Fibroblast of skin of left biceps (primary cell): ENCODE data around the gene PPP2R2D.
"Not testable (repeated sequence)": the region's sequence is repeated elsewhere in the genome, so short reads cannot be mapped to it uniquely, and the experiment has no call there.

Experiments used
- DNase-seq, 2 experiments: peaks; one replicate each; pipeline ENCODE4 v3.0.0-alpha.2; 2013; ENCODE audit warnings: low read depth in 2 of 2

PPP2R2D gene

DNA sequence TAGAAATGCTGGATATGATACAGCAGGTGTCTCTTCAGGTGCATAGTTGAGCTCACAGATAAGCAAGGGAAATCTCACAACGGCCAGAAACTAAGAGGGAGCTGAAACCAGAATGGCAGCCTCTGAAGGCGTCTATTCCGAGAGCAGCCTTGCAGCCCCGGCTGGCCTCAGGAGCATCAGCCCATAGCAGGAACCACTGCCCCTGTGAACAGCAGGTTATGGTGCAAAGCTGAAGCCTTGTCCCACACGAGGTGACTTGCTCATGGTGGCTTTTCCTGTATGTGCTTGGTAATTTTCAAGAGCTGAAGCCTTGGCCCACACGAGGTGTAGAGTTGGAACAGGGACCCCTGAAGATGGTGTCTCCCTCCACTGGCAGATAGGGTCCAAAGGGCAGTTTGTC, 47.7 kb downstream of the PPP2R2D start:
- no peak for DNase-seq

DNA sequence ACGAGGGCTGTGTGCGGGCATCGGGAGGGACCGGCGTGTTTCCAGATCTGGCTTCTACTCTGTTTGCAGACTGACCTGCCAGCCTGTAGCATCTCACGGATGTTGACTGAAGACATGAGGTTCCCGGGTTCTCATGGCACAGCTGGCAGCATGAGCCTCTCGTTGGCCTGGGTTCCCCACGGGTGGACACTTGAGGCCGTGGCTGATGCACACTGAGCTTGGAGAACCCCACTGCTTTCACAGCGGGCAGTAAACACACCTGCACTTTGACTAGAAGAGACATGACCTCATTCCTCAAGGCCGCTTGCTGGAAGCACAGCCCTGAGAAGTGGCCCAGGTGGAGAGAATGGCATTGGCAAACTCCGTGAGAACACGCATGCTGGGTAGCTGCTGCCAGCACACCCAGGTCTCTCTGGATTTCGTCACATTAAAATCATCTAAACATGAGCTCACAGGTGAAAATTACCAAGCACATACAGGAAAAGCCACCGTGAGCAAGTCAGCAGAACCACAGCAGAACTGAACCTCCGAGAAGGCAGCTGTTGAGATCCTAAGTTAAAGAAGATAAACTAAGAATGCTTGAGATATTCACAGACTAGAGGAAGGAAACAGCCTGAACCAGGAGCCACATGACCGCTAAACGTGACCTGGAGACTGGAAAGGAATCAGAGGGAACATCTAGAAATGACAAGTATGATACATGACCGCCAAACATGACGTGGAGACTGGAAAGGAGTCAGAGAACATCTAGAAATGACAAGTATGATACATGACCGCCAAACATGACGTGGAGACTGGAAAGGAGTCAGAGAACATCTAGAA, 48.4 kb downstream of the PPP2R2D start:
- DNase-seq: no peak

DNA sequence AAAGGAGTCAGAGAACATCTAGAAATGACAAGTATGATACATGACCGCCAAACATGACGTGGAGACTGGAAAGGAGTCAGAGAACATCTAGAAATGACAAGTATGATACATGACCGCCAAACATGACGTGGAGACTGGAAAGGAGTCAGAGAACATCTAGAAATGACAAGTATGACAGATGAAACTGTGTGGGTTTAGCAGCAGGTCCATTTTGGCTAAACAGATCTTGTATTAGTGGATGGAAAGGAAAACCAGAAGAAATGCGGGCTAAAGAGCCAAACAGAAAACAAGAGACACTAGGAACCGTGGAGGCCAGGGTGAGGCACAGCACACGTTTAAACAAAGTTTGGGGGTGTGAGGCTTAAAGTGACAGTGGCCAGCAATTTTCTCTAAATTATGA, 49.1 kb downstream of the PPP2R2D start:
- DNase-seq: not testable (repeated sequence)

DNA sequence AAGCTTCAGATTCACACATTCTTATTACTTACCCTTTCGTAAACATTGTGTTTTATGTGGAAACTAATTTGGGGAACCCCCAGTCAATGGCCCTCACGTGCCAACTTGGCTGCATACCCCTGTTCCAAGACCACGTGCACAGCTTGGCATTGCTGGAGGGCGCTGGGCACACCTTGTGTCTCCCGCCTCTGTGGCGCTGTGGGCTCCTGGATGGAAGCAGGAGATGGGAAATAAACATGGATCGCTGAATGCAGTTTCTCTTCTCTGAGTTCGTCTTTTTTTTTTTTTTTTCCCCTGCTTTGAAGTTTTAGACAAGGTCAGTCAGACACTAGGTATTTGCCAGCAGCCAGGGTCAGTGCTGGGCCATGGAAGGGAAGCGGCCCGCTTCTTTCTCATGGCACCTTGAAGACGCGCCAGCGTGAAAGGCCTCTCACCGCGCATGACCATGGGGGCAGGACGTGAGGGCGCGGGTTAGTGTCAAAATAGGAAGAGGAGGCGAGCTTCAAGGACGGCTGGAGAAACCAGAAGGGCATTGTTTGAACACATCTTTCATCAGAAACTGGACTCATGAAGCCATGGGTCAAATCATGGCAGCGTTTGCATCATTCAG, 53.7 kb downstream of the PPP2R2D start:
- DNase-seq: no peak

DNA sequence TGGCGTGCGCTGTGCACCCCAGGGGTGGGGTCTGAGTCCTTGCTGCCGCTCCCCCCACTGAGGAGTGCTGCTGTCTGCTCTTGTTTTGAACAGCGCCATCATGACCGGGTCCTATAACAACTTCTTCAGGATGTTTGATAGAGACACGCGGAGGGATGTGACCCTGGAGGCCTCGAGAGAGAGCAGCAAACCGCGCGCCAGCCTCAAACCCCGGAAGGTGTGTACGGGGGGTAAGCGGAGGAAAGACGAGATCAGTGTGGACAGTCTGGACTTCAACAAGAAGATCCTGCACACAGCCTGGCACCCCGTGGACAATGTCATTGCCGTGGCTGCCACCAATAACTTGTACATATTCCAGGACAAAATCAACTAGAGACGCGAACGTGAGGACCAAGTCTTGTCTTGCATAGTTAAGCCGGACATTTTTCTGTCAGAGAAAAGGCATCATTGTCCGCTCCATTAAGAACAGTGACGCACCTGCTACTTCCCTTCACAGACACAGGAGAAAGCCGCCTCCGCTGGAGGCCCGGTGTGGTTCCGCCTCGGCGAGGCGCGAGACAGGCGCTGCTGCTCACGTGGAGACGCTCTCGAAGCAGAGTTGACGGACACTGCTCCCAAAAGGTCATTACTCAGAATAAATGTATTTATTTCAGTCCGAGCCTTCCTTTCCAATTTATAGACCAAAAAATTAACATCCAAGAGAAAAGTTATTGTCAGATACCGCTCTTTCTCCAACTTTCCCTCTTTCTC, 55.0 kb downstream of the PPP2R2D start:
- DNase-seq: no peak

DNA sequence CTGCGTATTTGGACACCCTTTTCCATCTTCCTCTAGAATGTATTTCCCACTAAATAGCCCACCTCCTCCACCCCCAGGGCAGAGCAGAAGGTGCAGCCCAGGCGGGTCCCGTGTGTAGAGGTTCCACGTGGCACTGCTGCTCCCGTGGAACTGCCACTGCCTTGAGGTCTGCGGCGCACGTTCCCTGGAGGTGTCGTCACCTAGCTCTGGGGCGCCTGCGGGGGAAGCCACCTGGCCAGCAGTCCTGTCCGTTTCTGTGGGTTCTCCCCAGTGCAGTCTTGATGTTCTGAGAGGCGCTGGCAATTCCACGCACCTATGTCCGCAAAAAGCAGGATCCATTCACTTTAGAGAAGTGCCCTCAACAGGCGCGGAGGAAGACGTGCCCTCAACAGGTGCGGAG, 59.0 kb downstream of the PPP2R2D start:
- no peak for DNase-seq

DNA sequence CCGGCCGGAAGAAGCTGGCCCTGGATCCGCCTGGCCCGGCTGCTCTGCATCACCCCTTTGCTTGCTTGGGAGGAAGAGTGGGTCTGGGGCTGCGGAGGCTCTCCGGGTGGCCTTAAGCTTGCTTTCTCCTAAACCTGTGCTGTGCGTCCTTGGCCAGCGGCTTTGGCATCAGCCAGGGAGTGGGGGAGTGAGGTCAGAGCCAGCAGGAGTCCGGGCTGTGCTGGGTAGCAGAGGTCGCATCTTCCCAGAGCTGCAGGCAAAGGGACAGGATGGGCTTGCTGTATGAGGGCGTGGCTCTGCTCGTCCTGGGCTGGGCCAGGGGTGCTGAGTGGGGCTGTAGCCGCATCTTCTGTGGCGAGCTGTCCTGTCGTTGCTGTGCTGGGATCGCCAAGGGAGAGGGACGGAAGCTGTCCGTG, 59.8 kb downstream of the PPP2R2D start:
- no peak for DNase-seq

DNA sequence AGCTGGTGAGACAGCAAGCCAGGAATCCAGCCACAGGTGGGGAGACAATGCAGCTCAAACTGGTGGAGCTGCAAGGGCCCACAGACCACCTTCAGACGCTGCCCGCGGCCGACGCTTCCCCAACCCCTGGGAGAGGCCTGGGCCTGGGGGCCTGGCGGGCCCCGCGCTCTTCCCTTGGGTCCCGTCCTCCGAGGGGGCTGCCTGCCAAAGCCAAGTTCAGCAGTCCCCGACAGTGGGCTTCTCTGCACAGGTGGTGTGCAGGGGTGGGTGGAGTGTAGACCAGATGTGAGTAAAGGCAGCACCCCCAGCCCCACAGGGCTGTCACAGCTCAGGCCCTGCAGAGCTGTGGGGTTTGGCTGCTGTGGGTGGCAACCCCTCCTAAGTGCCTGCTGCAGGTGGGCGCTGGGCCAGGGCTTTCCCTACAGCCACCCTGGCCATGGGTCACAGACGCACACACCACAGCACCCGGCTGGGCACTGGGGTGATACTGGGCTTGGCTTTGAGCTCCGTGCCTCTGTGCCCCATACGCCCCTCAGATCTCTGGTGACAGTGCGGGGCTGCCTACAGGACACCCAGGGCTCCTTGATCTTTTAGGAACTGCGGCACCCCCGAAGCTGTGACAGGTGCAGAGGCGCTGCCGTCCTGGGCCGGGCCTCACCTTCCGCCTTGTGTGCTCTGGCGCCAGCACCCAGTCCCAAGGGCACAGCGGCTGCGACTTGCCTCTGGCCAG, 60.4 kb downstream of the PPP2R2D start:
- no peak for DNase-seq

DNA sequence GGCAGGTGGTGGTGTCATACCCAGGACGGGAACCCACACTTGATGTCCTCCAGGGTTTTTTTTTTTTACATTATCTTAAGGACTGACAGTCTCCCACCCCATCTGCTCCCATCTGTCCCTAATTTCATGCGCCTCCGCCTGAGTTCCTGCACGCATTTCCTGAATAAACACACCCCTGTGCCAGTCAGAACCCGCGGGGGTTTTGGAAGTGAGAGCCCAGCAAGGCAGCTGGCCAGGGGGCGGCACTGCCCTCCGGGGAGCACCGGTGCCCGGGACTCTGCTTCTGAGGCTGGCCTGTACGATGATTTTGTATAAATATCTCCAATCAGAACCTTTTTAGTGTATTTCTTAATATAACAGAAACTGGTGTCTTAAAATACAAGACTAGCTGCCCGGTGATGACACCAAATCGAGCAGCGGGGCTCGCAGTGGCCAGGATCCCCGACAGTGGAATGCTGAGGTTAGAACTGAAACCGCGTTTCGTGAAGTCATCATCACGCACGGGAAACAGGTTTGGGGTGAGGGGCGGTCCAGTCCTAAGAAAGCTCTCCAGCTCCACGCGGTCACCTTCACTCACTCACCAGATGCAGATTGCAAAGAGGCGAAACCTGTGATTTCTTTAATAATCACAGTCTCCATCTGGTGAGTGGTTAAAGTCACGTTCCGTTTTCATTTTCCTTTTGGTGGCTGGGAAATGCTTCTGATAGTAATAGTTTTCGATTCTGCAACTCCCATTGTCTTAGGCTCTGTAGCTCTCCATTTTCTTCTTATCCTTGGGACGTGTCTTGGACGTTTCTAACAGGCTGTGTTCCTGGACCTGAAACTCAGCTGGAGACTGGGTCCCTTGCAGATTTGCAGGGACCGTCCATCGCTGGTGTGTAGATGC, 61.2 kb downstream of the PPP2R2D start:
- DNase-seq: no peak

DNA sequence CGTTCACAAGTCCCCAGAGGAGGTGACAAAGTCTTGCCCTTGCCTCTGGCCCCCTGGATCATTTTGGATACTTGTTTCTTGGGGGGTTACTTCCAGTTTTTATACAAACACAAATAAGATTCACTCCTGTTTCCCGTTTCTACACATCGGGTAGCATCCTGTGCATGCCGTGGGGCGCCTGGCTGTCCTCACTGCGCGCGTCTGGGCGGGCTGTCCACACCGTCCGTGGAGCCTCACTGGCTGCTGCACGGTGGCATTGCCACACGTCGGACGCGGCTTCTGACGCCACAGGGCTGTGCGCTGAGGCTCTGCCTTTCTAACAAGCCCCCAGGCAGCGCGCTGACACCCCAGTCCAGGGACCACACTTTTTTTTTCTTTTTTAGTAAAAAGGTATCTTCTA, 62.5 kb downstream of the PPP2R2D start:
- no peak for DNase-seq

DNA sequence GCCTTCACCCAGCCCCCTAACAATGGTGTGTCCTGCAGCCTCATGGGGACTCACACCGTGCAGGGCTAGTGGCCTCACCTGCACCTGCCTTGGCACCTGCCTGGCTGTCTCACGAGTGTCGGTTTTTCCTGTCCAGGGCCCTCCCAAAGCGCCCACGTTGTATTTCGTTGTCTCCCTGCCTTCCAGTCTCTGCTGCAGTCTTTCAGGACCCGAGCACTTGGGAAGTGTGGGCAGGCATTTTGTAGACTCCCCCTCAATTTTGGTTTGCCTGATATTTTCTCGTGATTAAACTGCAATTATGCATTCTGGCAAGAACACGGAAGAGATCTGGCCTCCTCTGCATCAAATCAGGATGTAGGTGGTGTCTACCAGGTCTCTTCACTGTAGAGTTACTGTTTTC, 63.0 kb downstream of the PPP2R2D start:
- DNase-seq: no peak

DNA sequence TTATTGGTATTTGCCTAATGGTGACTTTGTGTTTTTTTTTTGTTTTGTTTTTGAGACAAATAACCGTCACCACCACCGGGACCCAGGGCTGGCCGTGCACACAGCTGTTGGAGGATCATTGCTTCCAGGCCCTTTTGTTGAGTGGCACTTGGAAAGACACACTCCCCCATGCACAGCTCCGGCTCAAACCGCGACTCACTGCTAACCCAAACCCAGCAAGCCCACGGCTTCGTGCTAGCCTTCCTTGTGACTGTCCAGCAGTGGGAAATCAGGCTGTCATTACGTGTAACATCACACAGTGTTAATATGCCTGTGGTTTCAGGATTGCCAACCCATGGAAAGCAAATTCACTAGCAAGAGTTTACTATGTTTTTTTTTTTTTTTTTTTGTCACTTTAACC, 63.5 kb downstream of the PPP2R2D start:
- no peak for DNase-seq

DNA sequence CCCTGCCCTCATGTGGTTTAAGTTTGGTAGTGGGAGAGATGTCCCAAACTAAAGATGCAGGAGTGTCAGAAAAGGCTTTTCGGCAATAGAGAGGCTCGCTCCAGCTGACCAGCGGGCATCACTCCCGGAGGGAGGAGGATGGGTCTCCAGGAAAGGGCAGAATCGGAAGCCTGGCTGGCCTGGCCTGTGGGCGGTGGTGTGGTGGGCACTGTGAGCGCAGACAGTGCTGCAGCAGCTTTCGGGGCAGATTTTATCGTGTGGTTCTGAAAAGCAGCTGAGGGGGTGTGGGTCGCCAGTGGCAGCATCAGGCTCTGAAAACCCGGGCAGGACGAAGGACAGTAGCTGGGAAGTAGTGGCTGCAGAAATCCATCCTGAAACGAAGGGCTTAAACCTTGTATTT, 68.1 kb downstream of the PPP2R2D start:
- no peak for DNase-seq

DNA sequence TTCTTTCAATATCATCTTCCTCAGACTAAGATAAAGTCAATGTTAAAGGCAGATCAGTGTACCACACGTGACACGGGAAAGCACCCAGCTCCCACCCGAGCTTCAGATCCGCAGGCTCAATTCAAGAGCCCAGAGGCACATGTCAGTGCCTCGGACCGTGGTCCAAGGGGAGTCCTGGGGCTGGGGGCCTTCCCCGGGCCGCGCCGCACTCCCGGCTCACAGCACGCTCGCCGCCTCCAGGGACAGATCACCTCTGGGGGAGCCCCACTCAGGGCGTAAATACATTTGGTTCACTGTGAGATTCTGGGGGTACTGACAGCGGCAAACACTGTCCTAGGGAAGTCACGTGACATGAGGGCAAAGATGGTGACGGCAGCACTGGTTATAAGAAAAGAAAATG, 70.1 kb downstream of the PPP2R2D start:
- no peak for DNase-seq

DNA sequence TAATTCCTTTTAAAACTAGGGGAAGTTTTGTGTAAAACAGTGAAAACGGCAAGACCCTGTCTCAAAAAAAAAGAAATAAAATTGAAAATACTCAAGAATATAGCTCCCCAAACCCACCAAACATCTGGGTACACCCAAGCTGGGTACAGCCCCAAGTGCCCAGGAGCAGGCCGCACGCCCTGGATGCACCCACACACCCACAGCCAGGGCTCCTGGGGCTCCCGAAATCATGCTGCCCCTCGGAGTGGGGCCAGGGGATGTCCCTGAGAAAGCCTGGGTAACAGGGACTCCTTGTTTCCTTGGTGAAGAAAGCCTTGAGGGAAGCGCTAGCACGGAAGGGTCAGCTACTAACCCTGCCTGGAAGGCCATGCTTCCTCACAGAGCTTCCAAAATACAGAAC, 70.8 kb downstream of the PPP2R2D start:
- no peak for DNase-seq

DNA sequence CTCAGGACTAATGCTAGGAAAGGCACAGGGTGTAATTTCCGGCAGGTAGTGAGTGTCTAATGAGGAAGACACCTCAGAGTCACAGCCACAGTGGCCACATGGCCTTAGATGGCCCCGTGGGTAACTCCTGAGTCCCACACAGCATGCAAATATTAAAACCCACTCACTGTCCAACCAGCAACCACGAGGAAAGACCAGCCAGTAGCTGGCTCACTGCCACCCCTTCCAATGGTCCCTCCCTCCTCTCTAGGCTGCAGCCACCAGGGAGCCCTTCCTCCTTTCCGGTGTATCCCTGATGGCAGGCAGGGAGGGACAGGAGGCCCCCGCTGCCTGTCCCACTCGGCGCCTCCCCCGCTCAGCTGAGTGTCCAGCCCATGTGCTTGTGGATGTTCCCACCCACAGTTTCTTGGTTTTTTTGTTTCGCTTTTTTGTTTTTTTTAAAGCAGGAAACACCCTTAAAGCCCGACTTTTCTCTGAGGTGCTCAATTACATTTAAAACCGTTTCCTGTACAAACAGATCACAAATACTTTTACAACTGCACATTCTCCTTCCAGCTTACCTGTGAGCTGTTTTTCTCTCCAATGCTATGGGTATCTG, 71.8 kb downstream of the PPP2R2D start:
- no peak for DNase-seq

DNA sequence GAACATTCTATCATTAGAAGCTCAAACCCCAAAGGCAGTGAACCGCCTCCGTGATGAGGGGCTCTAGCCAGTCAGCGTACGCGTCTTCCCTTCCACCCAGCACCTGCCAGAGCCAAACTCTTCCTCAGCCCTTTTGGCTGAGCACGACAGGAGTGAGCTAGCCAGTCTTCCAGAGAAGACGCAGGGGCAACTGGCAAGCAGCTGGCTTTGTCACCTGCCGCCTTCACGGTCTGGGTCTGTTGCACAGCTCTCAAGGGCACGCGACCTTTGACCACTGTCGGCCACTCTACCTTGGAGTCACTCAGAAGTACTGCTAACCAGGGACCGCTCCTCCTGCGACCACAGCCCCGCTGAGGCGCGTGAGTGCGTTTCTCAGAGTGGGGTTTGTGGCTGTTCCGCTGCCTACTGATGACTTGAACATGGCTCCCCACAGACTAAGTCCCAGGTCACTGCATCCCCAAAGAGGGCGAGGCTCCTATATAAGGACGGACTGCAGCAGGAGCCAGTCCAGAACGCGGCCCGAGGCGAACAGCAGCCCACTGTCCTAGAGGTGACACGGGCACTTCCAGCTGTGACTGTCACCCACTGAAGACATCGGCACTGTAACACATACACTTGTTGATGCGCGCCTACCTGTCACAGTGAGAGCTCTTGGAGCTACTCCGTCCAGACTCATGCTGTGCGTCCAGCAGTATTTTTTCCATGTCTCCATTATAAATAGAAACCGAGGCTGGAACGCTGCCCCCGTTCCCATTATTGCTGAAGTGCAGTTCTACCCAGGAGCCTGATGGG, 72.5 kb downstream of the PPP2R2D start:
- DNase-seq: no peak

DNA sequence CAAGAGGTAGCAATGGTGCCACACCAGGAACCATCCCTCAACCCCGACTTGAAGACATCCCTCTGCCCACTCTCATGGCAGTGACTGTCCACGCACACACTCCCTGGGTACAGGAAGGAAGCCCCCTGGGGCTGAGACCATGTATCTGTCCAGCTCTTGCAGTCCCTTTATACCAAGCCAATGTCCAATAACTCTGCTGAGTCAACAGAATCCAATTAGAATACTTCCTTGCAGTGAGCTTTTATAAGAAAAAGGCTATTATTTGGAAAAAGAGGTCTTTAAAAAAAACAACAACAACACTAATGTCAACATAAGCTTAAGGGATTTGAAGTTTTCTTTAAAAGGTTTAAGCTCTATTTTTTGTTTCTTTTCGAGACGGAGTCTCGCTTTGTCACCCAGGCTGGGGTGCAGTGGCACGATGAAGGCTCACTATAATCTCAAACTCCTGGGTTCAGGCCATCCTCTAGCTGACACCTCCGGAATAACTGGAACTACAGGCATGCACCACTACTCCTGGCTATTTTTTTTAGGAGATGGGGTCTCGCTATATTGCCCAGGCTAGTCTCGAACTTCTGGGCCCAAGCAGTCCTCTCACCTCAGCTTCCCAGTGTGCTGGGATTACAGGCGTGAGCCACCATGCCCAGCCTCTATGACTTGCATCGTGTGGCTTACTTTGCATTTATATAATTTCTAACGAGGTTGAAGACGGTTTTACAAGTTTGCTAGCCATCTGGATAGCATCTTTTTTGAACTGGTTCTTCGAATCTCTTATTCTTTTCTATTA, 73.4 kb downstream of the PPP2R2D start:
- DNase-seq: no peak

DNA sequence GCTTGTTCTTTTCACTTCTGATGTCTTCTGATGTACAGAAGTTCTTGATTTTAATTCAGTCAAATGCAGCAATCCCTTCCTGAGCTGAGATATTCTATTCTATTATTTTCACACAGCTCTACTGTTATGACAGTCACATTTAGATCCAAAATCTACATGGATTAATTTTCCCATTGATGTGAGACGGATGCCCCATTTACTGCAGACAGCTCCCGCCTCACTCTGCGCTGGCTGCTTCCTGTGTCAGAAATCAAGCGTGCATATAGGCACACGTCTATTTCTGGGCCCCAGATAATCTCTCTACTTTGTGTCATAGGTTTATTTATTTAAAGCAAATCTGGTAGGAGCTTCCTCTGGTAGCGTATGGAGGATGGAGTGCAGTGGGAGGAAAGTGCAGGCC, 74.2 kb downstream of the PPP2R2D start:
- DNase-seq: no peak
